ENCODE data around the gene MAST3. TPM values are rescaled to one million over a fixed set of nuclear protein-coding genes. Genes with fewer than 3 reads are reported as not detected.

Gene MAST3
- total and polyA plus RNA-seq, 4 donors, result 4.3 to 10.6 (median 6.7) TPM

DNA sequence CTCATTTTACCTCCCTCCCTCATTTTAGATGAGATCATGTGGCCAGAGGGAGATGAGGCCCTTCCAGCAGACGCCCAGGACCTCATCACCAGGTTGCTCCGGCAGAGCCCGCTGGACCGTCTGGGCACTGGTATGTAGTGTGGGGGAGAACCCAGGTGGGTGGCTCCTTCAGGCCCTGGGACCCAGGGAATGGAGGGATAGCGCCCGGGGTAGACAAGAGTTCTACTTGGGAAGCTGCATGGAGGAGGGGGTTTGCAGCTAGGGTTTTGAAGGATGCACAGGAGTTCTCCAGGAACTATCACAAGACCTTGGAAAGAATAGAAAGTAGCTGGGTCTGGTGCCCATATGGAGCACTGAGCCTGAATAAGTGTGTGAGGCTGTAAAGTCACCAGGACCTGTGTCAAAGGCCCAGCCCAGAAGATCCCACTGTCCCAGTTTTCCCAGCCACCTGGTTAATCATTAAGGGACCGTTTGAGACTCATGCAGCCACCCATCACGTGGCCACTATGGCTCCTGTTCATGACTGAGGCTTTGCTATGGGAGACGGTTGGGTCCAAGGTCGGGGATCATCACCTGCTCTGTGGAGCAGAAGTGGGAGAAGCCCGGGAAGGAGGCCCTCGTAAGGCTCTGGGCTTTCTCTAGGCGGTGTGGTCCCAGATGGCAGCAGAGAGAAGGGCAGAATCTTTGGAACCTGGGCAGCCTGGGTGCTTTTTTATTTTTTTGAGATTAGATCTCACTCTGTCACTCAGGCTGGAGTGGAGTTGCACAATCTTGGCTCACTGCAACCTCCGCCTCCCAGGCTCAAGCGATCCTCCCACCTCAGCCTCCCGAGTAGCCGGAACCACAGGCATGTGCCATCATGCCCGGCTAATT lies 38.4 kb downstream of the MAST3 start (continued):
- TF ChIP-seq, protein P1, sequence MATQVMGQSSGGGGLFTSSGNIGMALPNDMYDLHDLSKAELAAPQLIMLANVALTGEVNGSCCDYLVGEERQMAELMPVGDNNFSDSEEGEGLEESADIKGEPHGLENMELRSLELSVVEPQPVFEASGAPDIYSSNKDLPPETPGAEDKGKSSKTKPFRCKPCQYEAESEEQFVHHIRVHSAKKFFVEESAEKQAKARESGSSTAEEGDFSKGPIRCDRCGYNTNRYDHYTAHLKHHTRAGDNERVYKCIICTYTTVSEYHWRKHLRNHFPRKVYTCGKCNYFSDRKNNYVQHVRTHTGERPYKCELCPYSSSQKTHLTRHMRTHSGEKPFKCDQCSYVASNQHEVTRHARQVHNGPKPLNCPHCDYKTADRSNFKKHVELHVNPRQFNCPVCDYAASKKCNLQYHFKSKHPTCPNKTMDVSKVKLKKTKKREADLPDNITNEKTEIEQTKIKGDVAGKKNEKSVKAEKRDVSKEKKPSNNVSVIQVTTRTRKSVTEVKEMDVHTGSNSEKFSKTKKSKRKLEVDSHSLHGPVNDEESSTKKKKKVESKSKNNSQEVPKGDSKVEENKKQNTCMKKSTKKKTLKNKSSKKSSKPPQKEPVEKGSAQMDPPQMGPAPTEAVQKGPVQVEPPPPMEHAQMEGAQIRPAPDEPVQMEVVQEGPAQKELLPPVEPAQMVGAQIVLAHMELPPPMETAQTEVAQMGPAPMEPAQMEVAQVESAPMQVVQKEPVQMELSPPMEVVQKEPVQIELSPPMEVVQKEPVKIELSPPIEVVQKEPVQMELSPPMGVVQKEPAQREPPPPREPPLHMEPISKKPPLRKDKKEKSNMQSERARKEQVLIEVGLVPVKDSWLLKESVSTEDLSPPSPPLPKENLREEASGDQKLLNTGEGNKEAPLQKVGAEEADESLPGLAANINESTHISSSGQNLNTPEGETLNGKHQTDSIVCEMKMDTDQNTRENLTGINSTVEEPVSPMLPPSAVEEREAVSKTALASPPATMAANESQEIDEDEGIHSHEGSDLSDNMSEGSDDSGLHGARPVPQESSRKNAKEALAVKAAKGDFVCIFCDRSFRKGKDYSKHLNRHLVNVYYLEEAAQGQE (IDR thresholded peaks at IDR 0.05), result peak; percentile 79
- TF ChIP-seq NR2F2 (IDR thresholded peaks at IDR 0.05) (no peak), FOXA2 (IDR thresholded peaks at IDR 0.05) (peak; percentile 13), FOXA1 (IDR thresholded peaks at IDR 0.05) (no peak), JUND (IDR thresholded peaks at IDR 0.05) (peak in 1 of 2 donors; percentile 61), GABPA (IDR thresholded peaks at IDR 0.05 in 1 of 2, conservative IDR thresholded peaks at IDR 0.05 in 1 of 2) (peak in 1 of 2 donors; percentile 39), RAD21 (IDR thresholded peaks at IDR 0.05) (peak in 1 of 2 donors; percentile 14), SP1 (IDR thresholded peaks at IDR 0.05) (peak; percentile 85), HNF4A (conservative IDR thresholded peaks at IDR 0.05) (peak; percentile 86 to 91)

DNA sequence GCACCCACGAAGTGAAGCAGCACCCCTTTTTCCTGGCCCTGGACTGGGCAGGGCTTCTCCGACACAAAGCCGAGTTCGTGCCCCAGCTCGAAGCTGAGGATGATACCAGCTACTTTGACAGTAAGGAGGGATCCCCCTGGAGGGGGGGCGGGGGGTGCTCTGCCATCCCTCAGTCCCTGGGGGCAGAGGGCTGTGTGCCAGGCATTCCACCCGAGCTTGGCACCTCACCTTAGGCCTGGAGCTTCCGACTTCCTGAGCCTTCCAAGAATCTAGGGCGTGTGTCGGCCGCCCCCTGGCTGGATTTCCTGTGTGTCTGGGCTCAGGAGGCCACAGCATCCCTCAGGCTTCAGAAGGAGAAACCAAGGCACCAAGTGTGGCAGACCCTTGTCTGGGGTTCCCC lies 39.7 kb downstream of the MAST3 start:
- TF ChIP-seq FOXA2 (IDR thresholded peaks at IDR 0.05) (no peak), HNF4A (conservative IDR thresholded peaks at IDR 0.05) (no peak), RAD21 (IDR thresholded peaks at IDR 0.05) (no peak), CTCF (IDR thresholded peaks at IDR 0.05; ENCODE audit: low read depth, low read length, missing input control) (no peak), GABPA (IDR thresholded peaks at IDR 0.05 in 1 of 2, conservative IDR thresholded peaks at IDR 0.05 in 1 of 2) (no peak), HNF4G (IDR thresholded peaks at IDR 0.05) (no peak), YY1 (IDR thresholded peaks at IDR 0.05) (no peak), RXRA (IDR thresholded peaks at IDR 0.05) (no peak), TAF1 (conservative IDR thresholded peaks at IDR 0.05) (no peak), ATF3 (IDR thresholded peaks at IDR 0.05) (no peak), ZBTB33 (IDR thresholded peaks at IDR 0.05) (no peak), NR2F2 (IDR thresholded peaks at IDR 0.05) (no peak)
- TF ChIP-seq, protein P2, sequence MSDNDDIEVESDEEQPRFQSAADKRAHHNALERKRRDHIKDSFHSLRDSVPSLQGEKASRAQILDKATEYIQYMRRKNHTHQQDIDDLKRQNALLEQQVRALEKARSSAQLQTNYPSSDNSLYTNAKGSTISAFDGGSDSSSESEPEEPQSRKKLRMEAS (IDR thresholded peaks at IDR 0.05), result no peak
- TF ChIP-seq, protein P1 (IDR thresholded peaks at IDR 0.05), result no peak
- 79% methylated on average over 11 of the region's 11 CpGs for WGBS
- DNase-seq (ENCODE audit: low spot score), result no peak
- Histone ChIP-seq H3K27me3 (ENCODE audit: control insufficient read depth in 4 of 4, insufficient read depth in 4 of 4, low read length in 3 of 4) (no peaks in the 10 kb centered on the region), H3K36me3 (ENCODE audit: control insufficient read depth in 4 of 4, insufficient read depth in 3 of 4, low read depth in 1 of 4, low read length in 3 of 4) (peaks cover 9 to 24% (median 22%) of the 10 kb centered on the region in 4 donors), H3K9ac (ENCODE audit: low read depth in 1 of 2, low read length in 2 of 2) (no peak overlapping the region), H3K9me3 (ENCODE audit: control insufficient read depth in 4 of 4, low read length in 3 of 4) (no peaks in the 10 kb centered on the region), H3K4me3 (ENCODE audit: low read depth in 1 of 3, low read length in 3 of 3) (no peak overlapping the region), H3K27ac (ENCODE audit: low read depth in 1 of 2, low read length in 2 of 2) (peak overlapping the region; percentile 2 to 86), H3K4me1 (ENCODE audit: control insufficient read depth in 4 of 4, insufficient read depth in 4 of 4, low read length in 3 of 4) (peaks cover 1 to 45% (median 31%) of the 10 kb centered on the region in 4 donors)

Measured in liver (tissue), 9 donors.